ENCODE results near the gene DPEP3.

DNA sequence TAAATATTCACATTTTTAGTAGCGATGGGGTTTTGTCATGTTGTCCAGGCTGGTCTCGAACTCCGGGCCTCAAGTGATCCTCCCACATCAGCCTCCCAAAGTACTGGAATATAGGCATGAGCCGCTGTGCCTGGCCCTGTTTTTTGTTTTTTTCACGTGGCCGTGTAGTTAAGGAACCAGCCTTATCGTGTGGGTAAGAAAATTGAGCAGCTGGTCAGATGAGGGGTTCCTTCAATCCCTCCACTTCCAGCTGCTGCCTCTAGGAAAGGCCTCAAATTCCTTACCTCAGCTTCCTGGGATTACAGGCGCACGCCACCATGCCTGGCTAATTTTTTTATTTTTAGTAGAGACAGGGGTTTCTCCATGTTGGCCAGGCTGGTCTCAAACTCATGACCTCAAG, 24.9 kb upstream of the DPEP3 start:
- TF ChIP-seq EZH2 (IDR thresholded peaks at IDR 0.05; ENCODE audit: low read length, unreplicated experiment), result no peak
- TF ChIP-seq, protein P1, sequence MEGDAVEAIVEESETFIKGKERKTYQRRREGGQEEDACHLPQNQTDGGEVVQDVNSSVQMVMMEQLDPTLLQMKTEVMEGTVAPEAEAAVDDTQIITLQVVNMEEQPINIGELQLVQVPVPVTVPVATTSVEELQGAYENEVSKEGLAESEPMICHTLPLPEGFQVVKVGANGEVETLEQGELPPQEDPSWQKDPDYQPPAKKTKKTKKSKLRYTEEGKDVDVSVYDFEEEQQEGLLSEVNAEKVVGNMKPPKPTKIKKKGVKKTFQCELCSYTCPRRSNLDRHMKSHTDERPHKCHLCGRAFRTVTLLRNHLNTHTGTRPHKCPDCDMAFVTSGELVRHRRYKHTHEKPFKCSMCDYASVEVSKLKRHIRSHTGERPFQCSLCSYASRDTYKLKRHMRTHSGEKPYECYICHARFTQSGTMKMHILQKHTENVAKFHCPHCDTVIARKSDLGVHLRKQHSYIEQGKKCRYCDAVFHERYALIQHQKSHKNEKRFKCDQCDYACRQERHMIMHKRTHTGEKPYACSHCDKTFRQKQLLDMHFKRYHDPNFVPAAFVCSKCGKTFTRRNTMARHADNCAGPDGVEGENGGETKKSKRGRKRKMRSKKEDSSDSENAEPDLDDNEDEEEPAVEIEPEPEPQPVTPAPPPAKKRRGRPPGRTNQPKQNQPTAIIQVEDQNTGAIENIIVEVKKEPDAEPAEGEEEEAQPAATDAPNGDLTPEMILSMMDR (conservative IDR thresholded peaks at IDR 0.05; ENCODE audit: low read depth, low read length), result no peak
- no peak for TF ChIP-seq EZH2phosphoT487 (IDR thresholded peaks at IDR 0.05; ENCODE audit: borderline replicate concordance, low read length)
